HepG2 (cell line): ENCODE measurements around the gene C1orf159. TPM values are rescaled to one million over a fixed set of nuclear protein-coding genes. Genes with fewer than 3 reads are reported as not detected.

Experiments
- ATAC-seq: fragments of 200-7000 bp; cut with Tn5 transposase; 3 replicates; pipeline ENCODE4 v1.9.1; 2020; ENCODE audit warnings: mild to moderate bottlenecking, moderate library complexity
- BruUV-seq: library from RNA; stranded (reverse); fragments of 400-500 nt; replicated peaks from 2 replicates; lab custom pipeline; 2021; lab: Mats Ljungman, UMichigan
- CTCF ChIA-PET: fragments of 300-600 bp; formaldehyde crosslinking; extraction: SDS; loops from one replicate; lab custom pipeline; 2021; ENCODE audit warnings: low total read pairs, inconsistent platforms, low intra/inter-chr PET ratio; lab: Yijun Ruan, JAX
- POLR2A ChIA-PET: fragments of 350-600 bp; sonication (Branson Sonifier 250); formaldehyde crosslinking; loops from one replicate; lab custom pipeline; 2020; ENCODE audit warnings: antibody characterized with exemption, inconsistent platforms; lab: Yijun Ruan, JAX
- DNase-seq: peaks from one replicate; pipeline ENCODE4 v3.0.0-alpha.2; 2015; ENCODE audit warnings: low spot score
- FAIRE-seq: peaks from 3 replicates; lab custom pipeline; 2011; peaks lifted over from hg19 to GRCh38; lab: Jason Lieb, UNC
- H2AFZ ChIP-seq: one replicate; pipeline ENCODE4 v1.6.1; 2011; ENCODE audit warnings: low read length, inconsistent platforms
- H3K27ac ChIP-seq: fragments of 300-600 bp; 3 replicates; pipeline ENCODE4 v1.8.0; 2011; ENCODE audit warnings: mixed run types, mild to moderate bottlenecking, mixed read lengths, low read length, inconsistent platforms; ENCODE audit not compliant: insufficient read depth; ENCODE audit errors: extremely low read length
- H3K27me3 ChIP-seq, 2 experiments: fragments of 200-600 bp in 1 of 2; 2 replicates in 1 of 2; 3 replicates in 1 of 2; pipeline versions ENCODE4 v1.6.0 to v1.8.0; 2011; ENCODE audit warnings: low read length in 2 of 2, mild to moderate bottlenecking in 2 of 2, moderate library complexity in 2 of 2, inconsistent platforms in 1 of 2; ENCODE audit not compliant: insufficient read depth in 2 of 2, control insufficient read depth in 1 of 2
- H3K36me3 ChIP-seq, 2 experiments: fragments of 200-600 bp in 1 of 2; replicated peaks in 1 of 2; 2 replicates in 1 of 2; 3 replicates in 1 of 2; pipeline versions ENCODE4 v1.5.1 to v1.8.0; 2011; ENCODE audit warnings: low read length in 2 of 2, inconsistent platforms in 1 of 2; ENCODE audit not compliant: insufficient read depth in 2 of 2, control insufficient read depth in 1 of 2
- H3K4me1 ChIP-seq: 2 replicates; pipeline ENCODE4 v1.5.1; 2012; ENCODE audit warnings: low read length, inconsistent platforms; ENCODE audit not compliant: insufficient read depth
- H3K4me2 ChIP-seq: 2 replicates; pipeline ENCODE4 v1.6.0; 2011; ENCODE audit warnings: low read depth, low read length, inconsistent platforms
- H3K4me3 ChIP-seq, 3 experiments: fragments of 200-600 bp in 1 of 3; sonication (generic), shearing (Covaris generic) in 1 of 3; replicated peaks in 1 of 3; 2 replicates each; pipeline ENCODE4 v1.5.1; 2011 to 2016; ENCODE audit warnings: low read length in 3 of 3, inconsistent platforms in 2 of 3, low read depth in 2 of 3, mild to moderate bottlenecking in 2 of 3, control low read depth in 1 of 3, mixed read lengths in 1 of 3; ENCODE audit not compliant: insufficient read depth in 1 of 3
- H3K79me2 ChIP-seq: one replicate; pipeline ENCODE4 v1.6.1; 2011; ENCODE audit warnings: low read length, inconsistent platforms; ENCODE audit not compliant: insufficient read depth
- H3K9ac ChIP-seq: 2 replicates; pipeline ENCODE4 v1.6.0; 2011; ENCODE audit warnings: mild to moderate bottlenecking, low read depth, low read length, inconsistent platforms; ENCODE audit not compliant: insufficient read depth
- H3K9me3 ChIP-seq: 2 replicates; pipeline ENCODE4 v1.5.1; 2012; ENCODE audit warnings: mild to moderate bottlenecking, low read length
- H4K20me1 ChIP-seq: 2 replicates; pipeline ENCODE4 v1.6.0; 2011; ENCODE audit warnings: inconsistent platforms, mild to moderate bottlenecking, low read length, moderate library complexity; ENCODE audit not compliant: insufficient read depth
- CBX2 ChIP-seq, 2 experiments: fragments of 200-600 bp in 1 of 2; sonication (generic); formaldehyde crosslinking in 1 of 2; IDR thresholded peaks; 2 replicates each; pipeline versions ENCODE4 v1.7.0 to v1.8.1; 2018 to 2022; ENCODE audit warnings: low read depth in 2 of 2, low read length in 1 of 2, mild to moderate bottlenecking in 1 of 2, missing genetic modification reagents in 1 of 2
- CHD4 ChIP-seq: fragments of 200-600 bp; sonication (generic); IDR thresholded peaks from 2 replicates; pipeline ENCODE4 v1.7.0; 2017; ENCODE audit warnings: mild to moderate bottlenecking, low read length, borderline replicate concordance
- CREB1 ChIP-seq, 2 experiments: fragments of 450-650 bp in 1 of 2; IDR thresholded peaks; 2 replicates each; pipeline ENCODE4 v1.6.1; 2016 to 2017; ENCODE audit warnings: control low read depth in 1 of 2, mild to moderate bottlenecking in 1 of 2, missing compliant biosample characterization in 1 of 2, missing genetic modification characterization in 1 of 2
- HOXA3 ChIP-seq: sonication (generic); formaldehyde crosslinking; IDR thresholded peaks from 2 replicates; pipeline ENCODE4 v1.5.0; 2020; ENCODE audit warnings: missing genetic modification reagents
- LRRFIP1 ChIP-seq: sonication (generic); formaldehyde crosslinking; conservative IDR thresholded peaks from 2 replicates; pipeline ENCODE4 v1.4.0; 2020; ENCODE audit warnings: missing genetic modification reagents
- NRL ChIP-seq: sonication (generic); formaldehyde crosslinking; IDR thresholded peaks from 2 replicates; pipeline ENCODE4 v1.5.0; 2020; ENCODE audit warnings: missing genetic modification reagents, mild to moderate bottlenecking, moderate library complexity, borderline replicate concordance
- REL ChIP-seq: sonication (generic); formaldehyde crosslinking; conservative IDR thresholded peaks from 2 replicates; pipeline ENCODE4 v1.8.0; 2022; ENCODE audit warnings: mild to moderate bottlenecking, missing genetic modification reagents, moderate library complexity
- REPIN1 ChIP-seq: sonication (generic); formaldehyde crosslinking; IDR thresholded peaks from 2 replicates; pipeline ENCODE4 v1.8.0; 2022; ENCODE audit warnings: missing genetic modification reagents, low read depth, mild to moderate bottlenecking, borderline replicate concordance
- ZBTB14 ChIP-seq: sonication (generic); formaldehyde crosslinking; IDR thresholded peaks from 2 replicates; pipeline ENCODE4 v1.4.0; 2020; ENCODE audit warnings: missing genetic modification reagents
- ZC3H13 ChIP-seq: sonication (generic); formaldehyde crosslinking; IDR thresholded peaks from 2 replicates; pipeline ENCODE4 v1.8.1; 2023; ENCODE audit warnings: mild to moderate bottlenecking, missing genetic modification reagents, moderate library complexity
- ZIK1 ChIP-seq: sonication (generic); formaldehyde crosslinking; IDR thresholded peaks from 2 replicates; pipeline ENCODE4 v1.5.0; 2020; ENCODE audit warnings: mild to moderate bottlenecking, low read depth, missing genetic modification reagents, borderline replicate concordance
- ZNF234 ChIP-seq: sonication (generic); formaldehyde crosslinking; conservative IDR thresholded peaks from 2 replicates; pipeline ENCODE4 v1.5.1; 2020; ENCODE audit warnings: mild to moderate bottlenecking, missing genetic modification reagents
- ZNF256 ChIP-seq: sonication (generic); formaldehyde crosslinking; conservative IDR thresholded peaks from 2 replicates; pipeline ENCODE4 v1.4.0; 2020; ENCODE audit warnings: missing genetic modification reagents
- ZNF263 ChIP-seq: sonication (generic); formaldehyde crosslinking; IDR thresholded peaks from 2 replicates; pipeline ENCODE4 v1.4.0; 2020; ENCODE audit warnings: missing genetic modification reagents
- ZNF354B ChIP-seq: sonication (generic); formaldehyde crosslinking; IDR thresholded peaks from 2 replicates; pipeline ENCODE4 v1.8.0; 2022; ENCODE audit warnings: mild to moderate bottlenecking, missing genetic modification reagents
- ZNF577 ChIP-seq: sonication (generic); formaldehyde crosslinking; IDR thresholded peaks from 2 replicates; pipeline ENCODE4 v1.4.0; 2020; ENCODE audit warnings: mild to moderate bottlenecking, low read depth, missing genetic modification reagents, borderline replicate concordance
- ZNF724P ChIP-seq: sonication (generic); formaldehyde crosslinking; IDR thresholded peaks from 2 replicates; pipeline ENCODE4 v1.8.0; 2022; ENCODE audit warnings: missing genetic modification reagents, borderline replicate concordance
- ZNF878 ChIP-seq: sonication (generic); formaldehyde crosslinking; IDR thresholded peaks from 2 replicates; pipeline ENCODE4 v1.8.1; 2023; ENCODE audit warnings: mild to moderate bottlenecking, missing genetic modification reagents, moderate library complexity
- WGBS: methylation state at CpG from one replicate; pipeline ENCODE4 v1.1.6; 2017; ENCODE audit warnings: low lambda C conversion rate; 5-methylcytosine and 5-hydroxymethylcytosine counted together
- in situ Hi-C: cut with HindIII; loops from 2 replicates; pipeline ENCODE4 v1.10.0; 2017; ENCODE audit warnings: low pct_unique_long_range_greater_than_20kb; ENCODE audit not compliant: extremely low pct_ligation_motif_present
- intact Hi-C: fragments of 100-400 bp; cut with micrococcal nuclease; formaldehyde crosslinking; loops from one replicate; pipeline ENCODE4 v1.10.0; 2022; ENCODE audit not compliant: unreplicated experiment
- polyA plus RNA-seq, 8 experiments: library from polyadenylated mRNA; depleted of rRNA in 3 of 8; stranded (reverse) in 7 of 8; unstranded in 1 of 8; fragments of >200 nt; fragmentation: Illumina TruSeq in 4 of 8; extraction: Trizol in 4 of 8; gene quantifications; 2 replicates each; pipeline versions ENCODE4 v1.2.1 to v1.2.3, GENCODE V29; 2011 to 2016; ENCODE audit warnings: low read depth in 4 of 8, missing spikeins in 1 of 8, mixed read lengths in 1 of 8; ENCODE audit not compliant: insufficient read depth in 1 of 8
- total RNA-seq, 5 experiments: library from RNA; depleted of rRNA; stranded (reverse); fragments of >200 nt; fragmentation: Illumina TruSeq; extraction: Trizol; gene quantifications; 2 replicates each; pipeline ENCODE4 v1.2.3, GENCODE V29; 2016; ENCODE audit warnings: low read depth in 1 of 5
- TF ChIP-seq, protein P1 (sequence below): IDR thresholded peaks from 2 replicates; pipeline ENCODE4 v1.6.1; 2016; ENCODE audit warnings: low read depth

C1orf159 gene
- total and polyA plus RNA-seq, 2 of the 13 experiments (the other 11 are each of a cell fraction or from before 2014, with no cell fraction given) = 3.8 to 6.7 TPM

- DNase-seq (no peak), ATAC-seq (peak; percentile 3), FAIRE-seq (no peak)
- BruUV-seq = no TSS peak
- H3K9me3 ChIP-seq = no peaks in the 10 kb centered on the region
- no peaks in the 10 kb centered on the region for H4K20me1 ChIP-seq
- in situ Hi-C loops = no loop called here
- peak overlapping the region; percentile 93 for H3K4me2 ChIP-seq
- H3K9ac ChIP-seq = peak overlapping the region; percentile 79; the same call in 1 of the 2 replicates
- 5% methylated on average over 4 of the region's 7 CpGs for WGBS
- no peak overlapping the region for H2AFZ ChIP-seq
- H3K27ac ChIP-seq = peak overlapping the region; percentile 97
- peak overlapping the region in 1 of 3 experiments; percentile 71; a peak in 2 of 6 replicates for H3K4me3 ChIP-seq
- ChIA-PET POLR2A (interaction anchor here (1.0 to 4.2 kb wide), 18 partner anchors 8 to 181 kb away, joined by 3 to 93 read pairs (median 5); partner anchors contain the start of genes B3GALT6, C1orf159, SDF4 and UBE2J2), CTCF (interaction anchor here (1.2 to 1.5 kb wide), 2 partner anchors 106 to 126 kb away, joined by 3 to 5 read pairs; no protein-coding TSS in a partner anchor)
- H3K4me1 ChIP-seq = peaks cover 57% of the 10 kb centered on the region
- H3K27me3 ChIP-seq = peaks cover 0 to 13% of the 10 kb centered on the region in 2 experiments; a peak in 4 of 5 replicates
- intact Hi-C loops = loop anchor here (1.0 to 5.0 kb wide), 4 partner anchors 45 to 168 kb away; partner anchors contain the start of genes B3GALT6 and SDF4
- H3K36me3 ChIP-seq = no peaks in the 10 kb centered on the region
- peaks cover 5% of the 10 kb centered on the region for H3K79me2 ChIP-seq
- TF ChIP-seq ZBTB14 (CRISPR knock-in tag) (no peak), ZNF577 (no peak), ZNF263 (CRISPR knock-in tag) (peak; percentile 35; the same call in 1 of the 2 replicates), CBX2 (IDR thresholded peaks at IDR 0.05; ENCODE audit: low read depth, low read length) (no peak), CBX2 (CRISPR knock-in tag; IDR thresholded peaks at IDR 0.05; ENCODE audit: low read depth) (0 out of 2 replicates have a peak, but pooled peaks have one; percentile 57), REL (no peak), NRL (CRISPR knock-in tag) (0 out of 2 replicates have a peak, but pooled peaks have one; percentile 29), LRRFIP1 (CRISPR knock-in tag) (no peak), ZNF878 (CRISPR knock-in tag) (no peak), ZIK1 (CRISPR knock-in tag) (peak; percentile 11; the same call in 1 of the 2 replicates), ZNF234 (CRISPR knock-in tag) (0 out of 2 replicates have a peak, but pooled peaks have one; percentile 61), CREB1 (IDR thresholded peaks at IDR 0.05) (no peak), CREB1 (CRISPR knock-in tag; IDR thresholded peaks at IDR 0.05) (peak; percentile 73; the same call in 1 of the 2 replicates), ZNF354B (CRISPR knock-in tag) (peak; percentile 69; the same call in 1 of the 2 replicates), CHD4 (peak; percentile 95; the same call in 1 of the 2 replicates), HOXA3 (CRISPR knock-in tag) (no peak), ZNF256 (CRISPR knock-in tag) (0 out of 2 replicates have a peak, but pooled peaks have one; percentile 29), ZNF724P (CRISPR knock-in tag) (no peak), ZC3H13 (CRISPR knock-in tag) (0 out of 2 replicates have a peak, but pooled peaks have one; percentile 96), REPIN1 (CRISPR knock-in tag) (peak; percentile 13; the same call in 1 of the 2 replicates)
- TF ChIP-seq, protein P1, sequence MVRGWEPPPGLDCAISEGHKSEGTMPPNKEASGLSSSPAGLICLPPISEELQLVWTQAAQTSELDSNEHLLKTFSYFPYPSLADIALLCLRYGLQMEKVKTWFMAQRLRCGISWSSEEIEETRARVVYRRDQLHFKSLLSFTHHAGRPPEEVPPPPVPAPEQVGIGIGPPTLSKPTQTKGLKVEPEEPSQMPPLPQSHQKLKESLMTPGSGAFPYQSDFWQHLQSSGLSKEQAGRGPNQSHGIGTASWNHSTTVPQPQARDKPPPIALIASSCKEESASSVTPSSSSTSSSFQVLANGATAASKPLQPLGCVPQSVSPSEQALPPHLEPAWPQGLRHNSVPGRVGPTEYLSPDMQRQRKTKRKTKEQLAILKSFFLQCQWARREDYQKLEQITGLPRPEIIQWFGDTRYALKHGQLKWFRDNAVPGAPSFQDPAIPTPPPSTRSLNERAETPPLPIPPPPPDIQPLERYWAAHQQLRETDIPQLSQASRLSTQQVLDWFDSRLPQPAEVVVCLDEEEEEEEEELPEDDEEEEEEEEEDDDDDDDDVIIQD (CRISPR knock-in tag) = no peak
Observed at GRCh38 chr1:1124508-1124785, 8.6 kb upstream of the C1orf159 start.
